NCI-H146 treated with DMSO at 0.1 percent for 48 hours (cell line): Measurements from ENCODE around the gene DDR2.
"Not testable (repeated sequence)": the region's sequence is repeated elsewhere in the genome, so short reads cannot be mapped to it uniquely, and the experiment has no call there.

Experiments used
- DNase-seq: peaks from one replicate; lab custom pipeline; 2025; ENCODE audit not compliant: unreplicated experiment; lab: John Stamatoyannopoulos, UW

DDR2 gene

GRCh38 chr1:162632217-162632666, at the start of gene DDR2:
TSS of gene DDR2 (plus strand) at chr1:162632464. CDS start at chr1:162719064, 86,600 bp downstream.
- DNase-seq = no peak

- DNase-seq = not testable (repeated sequence)
These were observed 49.4 kb upstream of the DDR2 start for GRCh38 chr1:162582901-162583300.

- DNase-seq = not testable (repeated sequence)
These were observed 47.2 kb upstream of the DDR2 start for GRCh38 chr1:162585101-162585500.

GRCh38 chr1:162587347-162587746, 44.9 kb upstream of the DDR2 start:
- DNase-seq = no peak

GRCh38 chr1:162587761-162588260, 44.5 kb upstream of the DDR2 start:
- no peak for DNase-seq

GRCh38 chr1:162590101-162590500, 42.2 kb upstream of the DDR2 start:
- DNase-seq = no peak

- no peak for DNase-seq
These were observed 41.6 kb upstream of the DDR2 start for GRCh38 chr1:162590686-162591085.

GRCh38 chr1:162596514-162597170, 35.6 kb upstream of the DDR2 start:
- no peak for DNase-seq

- DNase-seq = no peak
These were observed 32.8 kb upstream of the DDR2 start for GRCh38 chr1:162599451-162599850.

GRCh38 chr1:162603117-162603516, 29.1 kb upstream of the DDR2 start:
- DNase-seq = not testable (repeated sequence)

GRCh38 chr1:162605225-162605927, 26.9 kb upstream of the DDR2 start:
- no peak for DNase-seq

GRCh38 chr1:162609306-162609705, 23.0 kb upstream of the DDR2 start:
- DNase-seq = no peak

GRCh38 chr1:162612606-162613400, 19.5 kb upstream of the DDR2 start:
- no peak for DNase-seq

- DNase-seq = no peak
These were observed 15.4 kb upstream of the DDR2 start for GRCh38 chr1:162616848-162617247.

- DNase-seq = no peak
These were observed 14.8 kb upstream of the DDR2 start for GRCh38 chr1:162617513-162617912.

GRCh38 chr1:162619076-162619475, 13.2 kb upstream of the DDR2 start:
- no peak for DNase-seq

- no peak for DNase-seq
These were observed 11.0 kb upstream of the DDR2 start for GRCh38 chr1:162621256-162621655.

GRCh38 chr1:162625679-162626078, 6.6 kb upstream of the DDR2 start:
- no peak for DNase-seq

- DNase-seq = no peak
These were observed 6.2 kb upstream of the DDR2 start for GRCh38 chr1:162626094-162626493.

GRCh38 chr1:162626761-162627160, 5.5 kb upstream of the DDR2 start:
- DNase-seq = no peak

GRCh38 chr1:162627662-162628296, 4.5 kb upstream of the DDR2 start:
- no peak for DNase-seq
